ENCODE measurements around the gene DIDO1.

- TF ChIP-seq CTCF (conservative IDR thresholded peaks at IDR 0.05; ENCODE audit: low read depth, low read length): no peak
- no peak for TF ChIP-seq RCOR1 (IDR thresholded peaks at IDR 0.05; ENCODE audit: insufficient replicate concordance, low read length)
- no peak for TF ChIP-seq USF2 (IDR thresholded peaks at IDR 0.05; ENCODE audit: low read depth, low read length)
- no peak for TF ChIP-seq CEBPB (IDR thresholded peaks at IDR 0.05; ENCODE audit: low read depth, low read length)
These were observed 43.6 kb upstream of the DIDO1 start for GRCh38 chr20:62969939-62970306.

Measured in IMR-90 (cell line).